Nephron progenitor cell (in vitro differentiated cells): ENCODE results near the gene NEK8.

ENCODE experiments used
- DNase-seq: peaks from one replicate; pipeline ENCODE4 v3.0.0; 2021
- H3K27ac Mint-ChIP-seq: 2 replicates; pipeline ENCODE4 v1.8.0; 2021; ENCODE audit warnings: mild to moderate bottlenecking, moderate library complexity, mixed read lengths
- H3K27me3 Mint-ChIP-seq: 2 replicates; pipeline ENCODE4 v1.8.0; 2021; ENCODE audit warnings: mild to moderate bottlenecking, low read depth, mixed read lengths; ENCODE audit not compliant: poor library complexity
- H3K36me3 Mint-ChIP-seq: 2 replicates; pipeline ENCODE4 v1.8.0; 2021; ENCODE audit warnings: low read depth, mixed read lengths
- H3K4me1 Mint-ChIP-seq: 2 replicates; pipeline ENCODE4 v1.8.0; 2021; ENCODE audit warnings: mixed read lengths
- H3K4me3 Mint-ChIP-seq: 2 replicates; pipeline ENCODE4 v1.8.0; 2021; ENCODE audit warnings: mild to moderate bottlenecking, moderate library complexity, mixed read lengths
- H3K9me3 Mint-ChIP-seq: 2 replicates; pipeline ENCODE4 v1.8.0; 2021; ENCODE audit warnings: mild to moderate bottlenecking, moderate library complexity, mixed read lengths
- CTCF ChIP-seq: fragments of 200-600 bp; sonication (generic); IDR thresholded peaks from 2 replicates; pipeline ENCODE4 v1.5.0; 2021; ENCODE audit warnings: antibody characterized with exemption

The NEK8 gene

GRCh38 chr17:28747051-28747691 lies 18.6 kb downstream of the NEK8 start:
- DNase-seq = no peak
- H3K4me1 Mint-ChIP-seq = peaks cover 33% of the 10 kb centered on the region
- H3K27me3 Mint-ChIP-seq = no peaks in the 10 kb centered on the region
- no peak overlapping the region for H3K4me3 Mint-ChIP-seq
- no peak for TF ChIP-seq CTCF
- H3K9me3 Mint-ChIP-seq = no peaks in the 10 kb centered on the region
- H3K27ac Mint-ChIP-seq = peak overlapping the region; percentile 68
- H3K36me3 Mint-ChIP-seq = peaks cover 34% of the 10 kb centered on the region

- H3K4me1 Mint-ChIP-seq = peaks cover 29% of the 10 kb centered on the region
- no peaks in the 10 kb centered on the region for H3K27me3 Mint-ChIP-seq
- H3K36me3 Mint-ChIP-seq = peaks cover 40% of the 10 kb centered on the region
- H3K4me3 Mint-ChIP-seq = no peak overlapping the region
- DNase-seq = no peak
- TF ChIP-seq CTCF = no peak
- H3K9me3 Mint-ChIP-seq = no peaks in the 10 kb centered on the region
- peak overlapping the region; percentile 69 for H3K27ac Mint-ChIP-seq
These were observed 19.5 kb downstream of the NEK8 start for GRCh38 chr17:28747801-28748750.

GRCh38 chr17:28748852-28749515 lies 20.4 kb downstream of the NEK8 start:
- no peak for TF ChIP-seq CTCF
- H3K27ac Mint-ChIP-seq = peak overlapping the region; percentile 96
- H3K9me3 Mint-ChIP-seq = no peaks in the 10 kb centered on the region
- no peak for DNase-seq
- H3K27me3 Mint-ChIP-seq = no peaks in the 10 kb centered on the region
- peaks cover 40% of the 10 kb centered on the region for H3K36me3 Mint-ChIP-seq
- H3K4me1 Mint-ChIP-seq = peaks cover 26% of the 10 kb centered on the region
- H3K4me3 Mint-ChIP-seq = no peak overlapping the region

- TF ChIP-seq CTCF = no peak
- H3K27me3 Mint-ChIP-seq = no peaks in the 10 kb centered on the region
- peak overlapping the region; percentile 96 for H3K27ac Mint-ChIP-seq
- peaks cover 44% of the 10 kb centered on the region for H3K36me3 Mint-ChIP-seq
- peaks cover 26% of the 10 kb centered on the region for H3K4me1 Mint-ChIP-seq
- no peaks in the 10 kb centered on the region for H3K9me3 Mint-ChIP-seq
- no peak for DNase-seq
- no peak overlapping the region for H3K4me3 Mint-ChIP-seq
These were observed 21.1 kb downstream of the NEK8 start for GRCh38 chr17:28749516-28750177.

- H3K27ac Mint-ChIP-seq = peak overlapping the region; percentile 68
- no peaks in the 10 kb centered on the region for H3K9me3 Mint-ChIP-seq
- peaks cover 44% of the 10 kb centered on the region for H3K36me3 Mint-ChIP-seq
- peaks cover 26% of the 10 kb centered on the region for H3K4me1 Mint-ChIP-seq
- peak; percentile 99 for TF ChIP-seq CTCF
- no peaks in the 10 kb centered on the region for H3K27me3 Mint-ChIP-seq
- peak; percentile 95 for DNase-seq
- no peak overlapping the region for H3K4me3 Mint-ChIP-seq
These were observed 21.8 kb downstream of the NEK8 start for GRCh38 chr17:28750178-28751047.
